Lung (tissue), 12 donors: ENCODE measurements around the gene NRG3. TPM values are rescaled to one million over a fixed set of nuclear protein-coding genes. Genes with fewer than 3 reads are reported as not detected.

ENCODE experiments used
- ATAC-seq: fragments of 200-7000 bp; cut with Tn5 transposase; one replicate; pipeline ENCODE4 v1.9.1; 2020; ENCODE audit warnings: moderate number of reproducible peaks; ENCODE audit not compliant: insufficient read depth, low FRiP score
- DNase-seq, 3 donors: peaks; one replicate each; pipeline ENCODE4 v3.0.0-alpha.2; 2013 to 2017
- H3K27ac ChIP-seq, 2 donors: one replicate each; pipeline ENCODE4 v1.5.1; 2013; ENCODE audit warnings: mild to moderate bottlenecking in 2 of 2, moderate library complexity in 2 of 2, control low read depth in 1 of 2, inconsistent platforms in 1 of 2, low read depth in 1 of 2, low read length in 1 of 2
- H3K27me3 ChIP-seq, 3 donors: one replicate each; pipeline ENCODE4 v1.5.1; 2013; ENCODE audit warnings: low read length in 2 of 3; ENCODE audit not compliant: control insufficient read depth in 3 of 3, insufficient read depth in 3 of 3
- H3K36me3 ChIP-seq, 4 donors: one replicate each; pipeline ENCODE4 v1.5.1; 2013; ENCODE audit warnings: low read length in 4 of 4, mild to moderate bottlenecking in 1 of 4, moderate library complexity in 1 of 4; ENCODE audit not compliant: control insufficient read depth in 4 of 4, insufficient read depth in 4 of 4
- H3K4me1 ChIP-seq, 5 donors: one replicate each; pipeline ENCODE4 v1.5.1; 2013; ENCODE audit warnings: low read length in 5 of 5, mild to moderate bottlenecking in 2 of 5, moderate library complexity in 1 of 5; ENCODE audit not compliant: control insufficient read depth in 5 of 5, insufficient read depth in 5 of 5
- H3K4me3 ChIP-seq: one replicate; pipeline ENCODE4 v1.5.1; 2013; ENCODE audit warnings: mild to moderate bottlenecking, control low read depth, moderate library complexity
- H3K9ac ChIP-seq, 2 donors: one replicate each; pipeline ENCODE4 v1.5.1; 2013; ENCODE audit warnings: low read length in 2 of 2, control low read depth in 1 of 2; ENCODE audit not compliant: insufficient read depth in 1 of 2
- H3K9me3 ChIP-seq, 4 donors: one replicate each; pipeline ENCODE4 v1.5.1; 2013; ENCODE audit warnings: low read length in 3 of 4, mild to moderate bottlenecking in 1 of 4, moderate library complexity in 1 of 4; ENCODE audit not compliant: control insufficient read depth in 4 of 4, insufficient read depth in 3 of 4
- CTCF ChIP-seq: IDR thresholded peaks from 2 replicates; pipeline ENCODE4 v1.5.1; 2012; ENCODE audit warnings: mild to moderate bottlenecking; ENCODE audit errors: control extremely low read depth, extremely low read depth
- WGBS, 2 donors: extraction: QIAGEN DNeasy Blood & Tissue Kit; methylation state at CpG; one replicate each; pipeline ENCODE4 v1.1.7; 2013; 5-methylcytosine and 5-hydroxymethylcytosine counted together
- polyA plus RNA-seq, 2 donors: library from polyadenylated mRNA; stranded (reverse); fragments of 200-250 nt; gene quantifications; one replicate each; pipeline ENCODE4 v1.2.1, GENCODE V29; 2013
- total RNA-seq, 2 donors: library from RNA; depleted of rRNA in 1 of 2; stranded (reverse); fragments of >200 nt in 1 of 2; gene quantifications; one replicate each; pipeline ENCODE4 v1.2.1, GENCODE V29; 2014 to 2021
- donor health status: control.
- donor health status: control.
- donor health status: Bipolar disorder and iron deficiency.
- donor health status: healthy.
- donor health status: DM: yes; HTN: yes; CAD: no.

Gene NRG3
- total and polyA plus RNA-seq, 4 donors, result 0.49 to 2.0 (median 0.84) TPM

GRCh38 chr10:82191653-82192052, 316.7 kb downstream of the NRG3 start:
- no peak for TF ChIP-seq CTCF
- H3K4me3 ChIP-seq, result no peak overlapping the region
- H3K27me3 ChIP-seq, result no peaks in the 10 kb centered on the region
- no peak overlapping the region for H3K9ac ChIP-seq
- 64 to 86% methylated on average over 2 of the region's 2 CpGs for WGBS, 2 donors
- H3K9me3 ChIP-seq, result no peaks in the 10 kb centered on the region
- ATAC-seq (no peak), DNase-seq (no peak)
- no peaks in the 10 kb centered on the region for H3K36me3 ChIP-seq
- H3K27ac ChIP-seq, result no peak overlapping the region
- no peaks in the 10 kb centered on the region for H3K4me1 ChIP-seq

GRCh38 chr10:82192665-82193064, 317.7 kb downstream of the NRG3 start:
- Histone ChIP-seq H3K9ac (no peak overlapping the region), H3K36me3 (no peaks in the 10 kb centered on the region), H3K27me3 (no peaks in the 10 kb centered on the region), H3K4me3 (no peak overlapping the region), H3K27ac (no peak overlapping the region), H3K9me3 (no peaks in the 10 kb centered on the region), H3K4me1 (no peaks in the 10 kb centered on the region)
- TF ChIP-seq CTCF, result no peak
- WGBS, 2 donors, result 87 to 88% methylated on average over 2 of the region's 2 CpGs
- no peak for ATAC-seq
- DNase-seq, result no peak

GRCh38 chr10:82194419-82194818, 319.4 kb downstream of the NRG3 start:
- ATAC-seq, result no peak
- Histone ChIP-seq H3K4me3 (no peak overlapping the region), H3K4me1 (no peaks in the 10 kb centered on the region), H3K9ac (no peak overlapping the region), H3K27ac (no peak overlapping the region), H3K36me3 (no peaks in the 10 kb centered on the region), H3K27me3 (no peaks in the 10 kb centered on the region), H3K9me3 (no peaks in the 10 kb centered on the region)
- WGBS, 2 donors, result 93 to 94% methylated on average over 7 of the region's 7 CpGs
- no peak for DNase-seq
- no peak for TF ChIP-seq CTCF

GRCh38 chr10:82206831-82207230, 331.8 kb downstream of the NRG3 start:
- H3K9me3 ChIP-seq, result no peaks in the 10 kb centered on the region
- no peak overlapping the region for H3K9ac ChIP-seq
- H3K4me3 ChIP-seq, result no peak overlapping the region
- ATAC-seq (no peak), DNase-seq (no peak)
- no peak for TF ChIP-seq CTCF
- no peaks in the 10 kb centered on the region for H3K27me3 ChIP-seq
- no peak overlapping the region for H3K27ac ChIP-seq
- no peaks in the 10 kb centered on the region for H3K36me3 ChIP-seq
- H3K4me1 ChIP-seq, result no peaks in the 10 kb centered on the region
- 96 to 97% methylated on average over 2 of the region's 2 CpGs for WGBS, 2 donors
